GM18907 (cell line): ENCODE measurements around the gene CAPZA2.
"Not testable (repeated sequence)": the region's sequence is repeated elsewhere in the genome, so short reads cannot be mapped to it uniquely, and the experiment has no call there.

Source experiments
- ATAC-seq: cut with Tn5 transposase; IDR thresholded peaks from one replicate; pipeline ENCODE4 v1.9.1; 2021; ENCODE audit warnings: mild to moderate bottlenecking, moderate library complexity; ENCODE audit not compliant: unreplicated experiment

Gene CAPZA2

DNA sequence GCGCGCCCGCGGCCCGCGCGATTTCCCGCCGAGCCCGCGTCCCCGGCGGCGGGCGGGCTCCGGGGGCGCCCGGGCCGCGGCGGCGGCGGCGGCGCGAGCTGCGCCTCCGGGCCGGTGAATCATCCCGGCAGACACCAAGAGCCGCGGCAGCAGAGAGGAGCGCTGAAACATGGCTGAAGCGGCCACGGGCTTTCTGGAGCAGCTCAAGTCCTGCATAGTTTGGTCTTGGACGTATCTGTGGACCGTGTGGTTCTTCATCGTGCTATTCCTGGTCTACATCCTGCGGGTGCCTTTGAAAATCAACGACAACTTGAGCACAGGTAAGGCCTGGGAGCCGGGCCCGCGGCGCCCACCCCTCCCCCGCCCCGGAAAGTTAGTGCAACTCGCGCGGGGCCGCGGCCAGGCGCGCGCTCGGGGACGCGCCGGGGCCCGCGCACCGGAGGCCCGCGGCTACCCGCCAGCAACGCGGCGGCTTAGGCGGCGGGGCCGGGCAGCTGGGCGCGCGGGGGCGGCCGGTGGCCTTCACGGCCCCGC lies 91.1 kb downstream of the CAPZA2 start, which contains the start of gene ST7:
TSS of gene ST7 (plus strand) at position 130 of the 534 bp plus-strand sequence. CDS start at position 170, 40 bp downstream.
- ATAC-seq = peak; percentile 45

GRCh38 chr7:116953906-116954838 lies 91.8 kb downstream of the CAPZA2 start:
- peak; percentile 24 for ATAC-seq

- ATAC-seq = no peak
These were observed 93.0 kb downstream of the CAPZA2 start for GRCh38 chr7:116955340-116955739.

DNA sequence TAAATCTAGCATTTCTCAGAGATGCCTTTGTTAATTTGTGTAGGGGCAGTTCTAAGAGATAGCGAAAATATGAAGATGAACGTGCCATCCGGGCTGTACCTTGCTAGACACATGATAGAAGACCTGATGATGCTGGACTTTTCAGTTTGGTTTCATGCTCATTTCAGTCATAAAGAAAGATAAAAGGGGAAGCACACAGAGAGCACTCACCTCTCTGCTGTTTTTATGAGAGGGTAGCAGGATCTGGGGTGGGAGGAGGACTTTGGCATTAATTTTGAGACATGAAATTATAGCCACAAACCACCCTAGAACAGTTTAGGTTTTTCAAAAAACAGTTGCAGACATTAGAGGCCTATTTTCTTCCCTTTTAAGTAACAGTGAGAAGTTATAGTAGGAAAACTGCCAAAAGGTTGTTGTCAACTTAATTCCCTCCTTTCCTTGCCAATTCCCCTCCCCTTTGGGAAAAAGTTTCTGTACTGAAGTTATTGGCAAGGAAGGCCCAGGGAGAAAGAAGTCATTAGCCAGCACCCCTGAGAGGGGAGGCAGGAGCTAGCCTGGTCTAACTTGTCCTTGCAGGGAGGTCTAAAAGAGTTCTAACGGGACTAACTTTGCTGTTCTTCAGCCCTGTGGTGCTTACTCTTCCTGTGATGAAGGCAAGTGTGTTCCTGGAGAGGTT lies 93.6 kb downstream of the CAPZA2 start:
- peak; percentile 80 for ATAC-seq

DNA sequence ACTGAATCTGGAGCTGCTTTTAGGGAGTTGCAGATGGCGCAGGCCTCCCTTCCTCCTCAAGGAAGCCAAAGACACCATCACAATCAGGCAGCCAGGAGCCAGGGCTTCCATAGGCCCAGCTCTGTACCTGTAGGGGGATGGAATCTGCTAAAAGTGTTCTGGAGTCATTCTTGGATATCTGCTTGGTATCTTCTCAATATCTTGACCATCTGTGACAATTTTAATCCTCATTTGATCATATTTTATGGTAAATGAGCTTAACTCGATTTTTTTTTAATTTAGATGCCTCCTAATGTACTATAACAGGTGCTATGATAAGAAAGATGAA lies 94.1 kb downstream of the CAPZA2 start:
- no peak for ATAC-seq

DNA sequence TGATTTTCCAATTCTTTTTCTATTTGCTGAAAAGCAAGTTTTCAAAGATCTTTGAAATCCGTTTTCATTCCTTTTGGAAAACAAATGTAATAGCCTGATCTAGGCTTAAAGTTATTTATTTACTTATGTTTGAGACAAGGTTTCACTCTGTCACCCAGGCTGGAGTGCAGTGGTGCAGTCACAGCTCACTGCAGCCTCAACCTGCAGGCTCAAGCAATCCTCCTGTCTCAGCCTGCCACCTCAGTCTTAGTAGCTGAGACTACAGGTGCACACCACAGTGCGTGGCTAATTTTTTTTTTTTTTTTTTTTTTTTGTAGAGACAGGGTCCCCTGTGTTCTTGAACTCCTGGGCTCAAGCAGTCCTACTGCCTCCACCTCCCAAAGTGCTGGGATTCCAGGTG lies 95.5 kb downstream of the CAPZA2 start:
- ATAC-seq = peak; percentile 45

DNA sequence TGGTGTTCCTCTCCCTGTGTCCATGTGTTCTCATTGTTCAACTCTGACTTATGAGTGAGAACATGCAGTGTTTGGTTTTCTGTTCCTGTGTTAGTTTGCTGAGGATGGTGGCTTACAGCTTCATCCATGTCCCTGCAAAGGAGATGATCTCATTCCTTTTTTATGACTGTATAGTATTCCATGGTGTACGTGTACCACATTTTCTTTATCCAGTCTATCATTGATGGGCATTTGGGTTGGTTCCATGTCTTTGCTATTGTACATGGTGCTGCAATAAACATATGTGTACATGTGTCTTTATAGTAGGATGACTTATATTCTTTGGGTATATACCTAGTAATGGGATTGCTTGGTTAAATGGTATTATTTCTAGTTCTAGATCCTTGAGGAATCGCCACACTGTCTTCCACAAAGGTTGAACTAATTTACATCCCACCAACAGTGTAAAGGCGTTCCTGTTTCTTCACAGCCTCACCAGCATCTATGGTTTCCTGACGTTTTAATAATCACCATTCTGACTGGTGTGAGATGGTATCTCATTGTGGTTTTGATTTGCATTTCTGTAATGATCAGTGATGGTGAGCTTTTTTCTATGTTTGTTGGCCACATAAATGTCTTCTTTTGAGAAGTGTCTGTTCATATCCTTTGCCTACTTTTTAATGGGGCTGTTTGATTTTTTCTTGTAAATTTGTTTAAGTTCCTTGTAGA lies 99.7 kb downstream of the CAPZA2 start:
- not testable (repeated sequence) for ATAC-seq

- ATAC-seq = no peak
These were observed 100.8 kb downstream of the CAPZA2 start for GRCh38 chr7:116963234-116963633.

DNA sequence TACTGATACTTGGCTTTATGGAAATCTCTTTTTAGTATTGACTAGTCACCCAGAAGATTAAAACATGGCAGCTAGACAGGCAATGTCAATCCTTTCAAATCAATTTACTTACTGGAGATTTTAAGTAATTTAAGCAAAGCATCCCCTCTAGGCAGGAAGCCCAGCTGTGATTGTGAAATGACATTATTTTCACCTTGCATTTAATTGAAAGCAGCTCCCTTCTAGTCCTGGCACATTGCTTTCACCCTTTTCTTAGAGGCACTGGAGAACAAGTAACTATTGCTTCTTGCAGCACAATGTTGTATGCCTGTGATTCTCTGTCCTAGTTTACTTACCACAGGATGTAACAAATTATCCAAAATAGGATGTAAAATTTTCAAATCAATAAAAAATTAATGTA lies 104.2 kb downstream of the CAPZA2 start:
- no peak for ATAC-seq

- ATAC-seq = no peak
These were observed 105.0 kb downstream of the CAPZA2 start for GRCh38 chr7:116967254-116967922.

GRCh38 chr7:116967983-116968382 lies 105.6 kb downstream of the CAPZA2 start:
- no peak for ATAC-seq

DNA sequence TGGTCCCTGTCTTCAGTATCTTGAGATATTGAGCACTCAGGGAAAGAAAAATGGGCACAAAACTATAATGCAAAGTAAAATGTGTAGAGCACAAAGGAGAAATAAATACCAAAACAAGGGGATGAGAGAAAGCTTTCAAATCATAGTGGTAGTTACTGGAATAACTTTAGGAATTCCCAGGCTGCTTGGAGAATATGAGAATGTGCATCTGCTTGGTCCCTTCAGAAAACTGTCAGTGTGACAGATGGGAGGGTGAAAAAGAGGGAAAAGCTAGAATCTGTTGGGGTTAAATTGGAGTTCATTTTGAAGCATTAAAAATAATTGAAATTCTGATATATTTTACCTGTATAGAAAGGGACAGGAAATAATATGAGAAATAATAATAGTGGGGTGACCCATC lies 106.2 kb downstream of the CAPZA2 start:
- no peak for ATAC-seq

- no peak for ATAC-seq
These were observed 107.0 kb downstream of the CAPZA2 start for GRCh38 chr7:116969371-116969902.

DNA sequence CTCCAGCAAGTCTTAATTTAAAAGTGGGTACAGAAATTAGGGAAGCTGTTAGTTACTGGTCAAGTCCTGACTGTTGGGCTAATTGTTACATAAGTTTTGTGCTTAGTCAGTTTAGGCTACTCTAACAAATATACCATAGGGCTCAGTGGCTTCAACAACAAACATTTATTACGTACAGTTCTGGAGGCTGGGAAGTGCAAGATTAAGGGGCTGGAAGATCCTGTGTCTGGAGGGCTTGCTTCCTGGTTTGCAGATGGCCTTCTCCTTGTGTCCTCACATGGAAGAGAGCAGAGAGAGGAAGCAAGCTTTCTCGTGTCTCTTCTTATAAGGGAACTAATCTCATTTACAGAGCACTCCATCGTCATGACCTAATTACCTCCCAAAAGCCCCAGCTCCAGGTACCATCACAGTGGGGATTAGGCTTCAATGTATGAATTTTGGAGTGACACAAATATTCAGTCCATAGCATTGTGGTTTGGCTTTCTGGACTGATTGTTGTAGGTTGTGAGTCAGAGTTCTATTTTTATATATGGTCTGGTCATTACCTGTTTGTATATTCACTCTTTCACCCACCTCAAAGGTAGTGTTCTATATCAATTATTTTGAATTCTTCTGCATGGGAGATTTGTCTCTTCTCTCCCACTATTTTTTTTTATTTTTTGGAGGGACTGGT lies 108.0 kb downstream of the CAPZA2 start:
- ATAC-seq = peak; percentile 69

DNA sequence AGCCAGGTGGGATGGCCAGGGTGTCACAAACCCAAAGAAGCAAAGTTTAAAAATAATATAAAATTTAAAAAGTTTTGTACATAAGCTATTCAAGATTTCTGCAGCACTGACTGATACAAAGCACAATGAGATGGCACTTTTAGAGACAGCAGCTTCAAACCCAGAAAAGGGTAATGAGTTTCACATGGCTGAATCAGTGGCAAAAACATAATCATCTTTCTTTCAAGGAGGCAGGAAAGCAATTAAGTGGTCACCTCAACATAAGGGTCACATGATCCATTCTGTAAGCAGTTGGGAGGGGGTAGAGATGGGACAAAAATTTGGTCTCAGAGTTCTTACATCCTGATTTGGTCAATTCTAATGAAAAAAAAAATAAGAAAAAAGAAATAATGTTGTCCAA lies 108.8 kb downstream of the CAPZA2 start:
- ATAC-seq = not testable (repeated sequence)
